Measurements from ENCODE around the gene TDRD9.
A peak's percentile ranks its signal among the peaks of the same experiment; 100 is the strongest.
"Not testable (repeated sequence)": the region's sequence is repeated elsewhere in the genome, so short reads cannot be mapped to it uniquely, and the experiment has no call there.

The TDRD9 gene

GRCh38 chr14:103930051-103930604 is 1.9 kb downstream of the TDRD9 start:
- no peak for DNase-seq

GRCh38 chr14:103931422-103931821 is 3.2 kb downstream of the TDRD9 start:
- DNase-seq, result no peak

- no peak for DNase-seq
Measured at GRCh38 chr14:103932791-103933490, 4.7 kb downstream of the TDRD9 start.

GRCh38 chr14:103935102-103935501 is 6.8 kb downstream of the TDRD9 start:
- no peak for DNase-seq

- no peak for DNase-seq
Measured at GRCh38 chr14:103941462-103941861, 13.2 kb downstream of the TDRD9 start.

GRCh38 chr14:103941973-103942736 is 13.9 kb downstream of the TDRD9 start, which contains the start of gene RD3L:
Gene RD3L (minus strand): TSS chr14:103942529. CDS start chr14:103941695, 834 bp downstream.
- DNase-seq, result no peak

GRCh38 chr14:103943673-103944072 is 15.4 kb downstream of the TDRD9 start:
- peak; percentile 6 for DNase-seq

GRCh38 chr14:103946975-103947374 is 18.7 kb downstream of the TDRD9 start:
- DNase-seq, result no peak

- DNase-seq, result no peak
Measured at GRCh38 chr14:103948442-103948841, 20.2 kb downstream of the TDRD9 start.

- DNase-seq, result no peak
Measured at GRCh38 chr14:103949131-103949790, 21.0 kb downstream of the TDRD9 start.

GRCh38 chr14:103960457-103961055 is 32.3 kb downstream of the TDRD9 start:
- DNase-seq, result no peak

GRCh38 chr14:103961928-103962578 is 33.8 kb downstream of the TDRD9 start:
- DNase-seq, result no peak

GRCh38 chr14:103966631-103967030 is 38.4 kb downstream of the TDRD9 start:
- no peak for DNase-seq

GRCh38 chr14:103969961-103970360 is 41.7 kb downstream of the TDRD9 start:
- DNase-seq, result no peak

GRCh38 chr14:103973354-103973753 is 45.1 kb downstream of the TDRD9 start:
- DNase-seq, result no peak

GRCh38 chr14:103974575-103974974 is 46.3 kb downstream of the TDRD9 start:
- DNase-seq, result no peak

- not testable (repeated sequence) for DNase-seq
Measured at GRCh38 chr14:103980623-103981238, 52.5 kb downstream of the TDRD9 start.

- DNase-seq, result no peak
Measured at GRCh38 chr14:103984196-103984595, 55.9 kb downstream of the TDRD9 start.

- DNase-seq, result no peak
Measured at GRCh38 chr14:103989034-103989433, 60.8 kb downstream of the TDRD9 start.

- no peak for DNase-seq
Measured at GRCh38 chr14:103989964-103990363, 61.7 kb downstream of the TDRD9 start.

- no peak for DNase-seq
Measured at GRCh38 chr14:103994535-103995184, 66.4 kb downstream of the TDRD9 start.
